Stimulated activated CD4-positive, alpha-beta T cell treated with anti-CD3 and anti-CD28 coated beads, TNF-alpha, amount 100 ng/mL, for 48 hours (primary cell): ENCODE measurements around the gene GNB1.

Experiments
- DNase-seq, 3 donors: peaks; one replicate each; pipeline ENCODE4 v3.0.0-alpha.2; 2020; ENCODE audit warnings: low read depth in 3 of 3

GNB1 gene

DNA sequence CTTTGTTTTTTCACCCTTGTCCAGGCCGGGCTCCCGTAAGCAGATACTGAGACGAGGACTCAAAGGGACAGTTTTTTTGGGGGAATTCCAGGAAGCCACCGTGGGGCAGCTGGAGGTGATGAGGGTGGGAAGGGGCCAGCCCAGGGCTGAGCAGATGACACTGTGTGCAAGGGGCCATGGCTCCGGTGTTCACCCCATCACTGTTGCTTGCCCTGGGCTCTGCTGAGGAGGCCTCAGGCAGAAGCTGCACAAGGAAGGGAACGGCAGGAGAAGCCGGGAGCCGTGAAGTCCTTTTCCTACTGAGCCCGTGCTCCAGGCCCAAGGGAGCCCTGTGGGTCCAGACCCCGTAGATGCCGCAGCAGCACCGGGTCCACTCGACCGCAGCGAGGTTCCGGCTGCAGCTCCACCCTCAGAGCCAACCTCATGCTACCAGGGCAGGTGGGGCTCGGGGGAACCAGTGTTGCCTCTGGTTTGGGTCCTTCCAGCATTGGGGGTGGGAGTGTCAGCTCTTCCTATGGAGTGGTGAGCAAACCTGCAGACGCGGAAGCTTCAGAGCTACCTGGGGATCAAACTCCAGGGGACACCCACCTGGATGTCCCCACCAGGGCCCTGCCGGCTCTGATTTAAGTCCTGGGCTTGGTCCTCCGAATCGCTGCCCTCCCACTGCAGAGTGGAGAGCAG lies 19.9 kb upstream of the GNB1 start:
- no peak for DNase-seq

DNA sequence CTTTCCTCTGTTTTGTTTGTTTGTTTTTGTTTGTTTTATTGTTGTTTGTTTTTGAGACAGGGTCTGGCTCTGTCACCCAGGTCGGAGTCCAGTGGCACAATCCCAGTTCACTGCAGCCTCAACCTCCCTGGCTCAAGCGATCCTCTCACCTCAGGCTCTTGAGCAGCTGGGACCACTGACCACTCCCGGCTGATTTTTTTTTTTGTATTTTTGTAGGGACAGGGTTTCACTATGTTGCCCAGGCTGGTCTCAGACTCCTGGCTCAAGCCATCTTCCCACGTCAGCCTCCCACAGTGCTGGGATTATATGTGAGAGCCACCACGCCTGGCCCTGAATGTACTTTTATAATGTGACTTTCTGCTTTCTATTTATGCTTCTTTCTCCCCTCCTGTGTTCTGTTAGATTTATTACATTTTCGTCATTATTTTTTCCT lies 19.2 kb upstream of the GNB1 start:
- DNase-seq = no peak

DNA sequence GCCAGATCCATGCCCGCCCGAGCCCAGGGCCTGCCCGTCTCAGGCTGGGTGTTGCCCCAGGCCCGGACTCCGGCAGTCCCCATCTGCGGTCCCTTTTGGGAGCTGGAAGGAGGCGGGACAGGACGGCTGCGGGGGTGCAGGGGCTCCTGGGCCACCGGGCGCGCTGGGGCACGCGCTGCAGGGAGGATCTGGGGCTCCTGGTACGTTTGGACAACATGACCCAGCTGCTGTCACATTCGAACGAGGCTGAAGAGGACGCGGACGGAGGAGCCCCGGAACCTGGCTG lies 17.6 kb upstream of the GNB1 start:
- DNase-seq = no peak

DNA sequence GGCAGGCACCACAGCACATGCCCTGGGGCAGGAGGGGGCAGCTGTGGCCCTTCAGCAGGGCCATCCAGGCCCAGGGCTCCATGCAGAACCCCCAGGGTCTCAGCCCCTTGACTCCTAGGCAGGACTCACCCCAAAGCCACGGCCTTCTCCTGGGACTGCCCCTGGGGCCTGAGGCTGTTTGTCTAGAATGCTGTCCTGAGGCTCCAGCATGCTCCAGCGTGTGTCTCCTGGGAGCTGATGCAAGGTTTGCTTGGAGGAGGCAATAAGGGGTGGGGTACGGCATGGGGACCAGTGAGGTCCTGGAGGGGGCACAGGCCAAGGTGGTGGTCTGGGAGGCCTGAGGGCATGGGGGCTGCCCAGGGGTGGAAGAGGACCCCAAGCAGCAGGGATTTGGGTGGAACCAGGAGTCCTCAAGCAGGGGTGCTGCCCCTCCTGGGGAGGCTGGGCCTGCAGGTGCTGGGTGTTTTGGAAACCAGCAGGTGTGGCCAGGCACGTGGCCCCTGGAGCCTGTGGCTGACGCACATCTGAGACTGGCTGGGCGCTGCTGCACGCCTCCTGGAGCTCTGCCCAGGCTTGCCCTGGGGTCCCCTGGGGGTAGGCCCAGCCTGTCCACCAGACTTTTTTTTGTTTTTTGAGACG lies 16.3 kb upstream of the GNB1 start:
- DNase-seq = no peak

DNA sequence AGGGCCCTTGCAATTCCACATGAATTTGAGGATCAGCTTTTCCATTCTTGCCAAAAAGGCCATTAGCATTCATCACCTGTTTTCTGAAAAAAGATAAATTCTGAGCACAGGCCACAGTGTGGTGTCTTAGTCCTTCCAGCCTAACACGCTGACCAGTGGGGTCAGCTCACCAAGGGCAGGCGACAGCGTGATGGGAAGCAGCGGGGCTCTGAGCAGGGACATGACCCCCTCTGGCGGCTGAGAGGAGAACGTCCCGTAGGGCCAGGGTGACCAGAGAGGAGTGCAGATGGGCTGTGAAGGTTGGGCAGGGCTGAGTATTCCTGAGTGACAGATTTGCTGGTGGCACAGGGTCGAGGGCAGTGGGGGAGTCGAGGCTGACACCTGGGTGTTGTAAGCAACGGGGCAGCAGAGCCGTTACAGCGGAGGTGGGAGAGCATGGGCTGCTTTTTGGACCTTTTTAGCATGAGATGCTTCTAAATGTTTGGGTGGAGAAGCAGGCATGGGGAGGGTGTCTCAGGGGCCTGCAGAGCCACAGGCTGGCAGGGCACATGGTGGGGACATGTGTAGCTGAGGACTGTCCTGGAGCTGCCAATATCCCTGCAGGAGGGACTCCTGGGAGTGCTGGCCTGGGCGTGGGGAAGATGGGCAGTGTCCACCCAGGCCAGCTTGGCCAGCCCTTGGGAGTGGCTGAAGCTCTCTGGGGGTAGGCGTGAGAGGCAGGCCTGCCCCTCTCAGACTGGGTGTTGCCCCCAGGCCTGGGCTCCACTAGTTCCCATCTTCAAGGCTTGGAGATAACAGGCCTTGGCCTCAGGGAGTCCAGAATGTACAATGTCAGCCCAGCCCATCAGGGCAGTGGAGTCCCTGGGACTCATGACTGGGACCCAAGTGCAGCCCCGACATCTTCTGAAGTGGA lies 15.6 kb upstream of the GNB1 start:
- DNase-seq = peak; percentile 43 to 52 (median 50)

DNA sequence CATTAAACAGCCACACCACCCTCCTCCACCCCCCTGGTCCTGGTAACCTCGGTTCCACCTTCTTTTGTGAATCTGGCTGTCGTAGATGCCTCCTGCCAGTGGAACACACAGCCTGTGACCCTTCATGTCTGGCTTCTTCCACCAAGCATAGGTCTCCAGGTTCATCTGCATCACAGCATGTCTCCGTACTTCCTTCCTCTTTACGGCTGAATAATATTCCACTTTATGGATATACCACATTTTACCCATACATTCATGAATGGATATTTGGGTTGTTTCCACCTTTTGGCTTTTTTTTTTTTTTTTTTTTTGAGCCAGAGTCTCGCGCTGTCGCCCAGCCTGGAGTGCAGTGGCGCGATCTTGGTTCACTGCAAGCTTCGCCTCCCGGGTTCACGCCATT lies 12.3 kb upstream of the GNB1 start:
- no peak for DNase-seq

DNA sequence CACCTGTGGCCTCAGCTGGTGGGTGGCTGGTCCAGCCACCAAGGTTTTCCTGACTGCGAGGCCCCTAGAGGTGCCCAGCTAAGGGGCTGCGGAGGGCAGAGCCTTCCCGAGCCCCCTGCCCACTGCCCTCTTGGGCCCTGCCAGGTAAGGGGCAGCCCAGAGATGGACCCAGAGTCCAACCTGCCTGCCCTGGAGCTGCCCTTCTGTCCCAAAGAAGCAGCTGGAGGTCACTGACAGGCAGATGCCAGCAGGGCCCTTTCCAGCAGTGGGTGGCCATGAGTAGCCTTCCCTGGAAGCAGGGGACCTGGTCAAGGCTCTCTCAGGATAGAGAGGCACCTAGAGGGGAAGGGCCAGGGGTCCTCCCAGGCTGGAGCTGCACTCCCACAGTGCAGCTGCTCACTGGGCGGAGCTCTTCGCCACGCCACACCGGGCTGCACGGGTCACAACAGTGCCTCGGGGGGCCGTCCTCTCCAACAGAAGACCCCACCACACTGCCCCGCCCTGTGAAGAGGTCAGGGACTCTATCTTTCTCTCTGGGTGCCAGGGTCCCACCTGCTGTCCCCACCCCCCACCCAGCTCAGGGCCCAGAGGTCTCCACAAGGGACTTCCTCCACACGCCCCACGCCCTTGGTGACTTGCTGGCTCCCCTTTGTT lies 10.9 kb upstream of the GNB1 start:
- DNase-seq = no peak

DNA sequence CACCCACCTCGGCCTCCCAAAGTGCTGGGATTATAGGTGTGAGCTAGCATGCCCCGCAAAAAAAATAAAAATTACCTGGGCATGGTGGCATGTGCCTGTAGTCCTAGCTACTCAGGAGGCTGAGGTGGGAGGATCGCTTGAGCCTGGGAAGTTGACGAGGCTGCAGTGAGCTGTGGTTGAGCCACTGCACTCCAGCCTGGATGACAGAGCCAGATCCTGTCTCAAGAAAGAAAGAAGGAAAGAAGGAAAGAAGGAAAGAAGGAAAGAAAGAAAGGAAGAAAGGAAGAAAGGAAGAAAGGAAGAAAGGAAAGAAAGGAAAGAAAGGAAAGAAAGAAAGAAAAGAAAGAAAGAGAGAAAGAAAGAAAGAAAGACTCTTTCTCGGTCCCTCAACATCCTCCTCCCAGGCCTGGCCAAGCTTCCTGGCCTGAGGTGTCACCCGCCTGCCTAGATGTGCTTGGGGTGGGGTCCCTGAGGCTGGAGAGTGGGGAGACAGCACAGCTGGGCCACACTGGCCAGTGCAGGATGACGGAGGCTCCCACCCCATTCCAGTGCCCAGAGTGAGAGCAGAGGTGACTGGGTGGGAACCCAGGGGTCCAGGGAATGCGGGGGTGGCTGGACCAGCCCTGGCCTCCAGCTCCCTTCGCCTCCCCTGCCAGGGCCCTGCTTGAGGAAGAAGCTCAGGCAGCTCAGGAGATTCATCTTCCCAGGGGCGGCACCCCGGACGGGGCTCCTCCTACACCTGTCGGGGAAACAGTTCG lies 10.2 kb upstream of the GNB1 start:
- DNase-seq = no peak

DNA sequence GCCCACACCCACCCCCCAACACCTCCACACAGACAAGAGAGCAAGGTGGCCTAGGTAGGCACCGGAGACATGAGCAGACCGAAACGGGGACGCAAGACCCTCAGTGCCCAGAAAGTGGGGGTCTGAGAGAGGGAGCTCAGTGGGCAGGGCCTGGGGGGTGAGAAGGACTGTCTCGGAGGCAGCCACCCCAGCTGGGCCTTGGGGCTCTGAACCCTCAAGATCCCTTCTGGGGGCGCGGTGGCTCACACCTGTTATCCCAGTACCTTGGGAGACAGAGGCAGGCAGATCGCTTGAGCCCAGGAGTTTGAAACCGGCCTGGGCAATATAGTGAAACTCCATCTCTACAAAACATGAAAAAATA lies 9.1 kb upstream of the GNB1 start:
- DNase-seq = no peak

DNA sequence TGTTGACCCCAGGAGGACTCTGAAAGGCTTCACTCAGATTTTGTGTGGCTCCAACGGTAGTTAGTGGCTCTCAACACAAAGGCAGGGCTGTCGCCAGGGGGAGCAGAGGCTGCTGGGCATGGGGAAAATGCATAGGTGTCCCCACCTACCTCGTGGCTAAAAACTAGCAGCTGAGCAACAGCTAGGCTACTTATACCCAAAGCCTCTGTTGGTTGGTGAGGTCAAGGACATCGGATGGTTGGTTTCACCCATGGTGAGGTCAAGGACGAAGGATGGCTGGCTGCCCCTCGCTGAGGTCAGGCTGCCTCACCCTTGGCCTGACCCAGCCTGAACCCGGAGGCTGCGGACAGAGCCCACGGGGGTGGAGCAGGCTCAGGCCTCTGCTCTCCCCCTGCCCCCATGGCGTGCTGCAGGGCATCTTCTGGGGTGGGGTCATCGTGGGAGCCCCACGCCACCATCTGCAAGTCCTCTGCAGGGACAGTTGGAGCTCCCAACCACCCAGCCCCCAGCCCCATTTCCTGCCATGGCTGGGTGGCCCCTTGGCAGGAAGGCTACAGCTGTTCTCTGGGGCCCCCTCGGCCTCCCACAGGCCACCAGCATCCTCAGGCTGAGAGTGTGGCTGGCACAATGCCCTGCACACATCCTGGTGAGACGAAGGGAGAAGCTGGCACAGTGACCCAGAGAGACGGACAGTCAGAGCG lies 8.5 kb upstream of the GNB1 start:
- no peak for DNase-seq

DNA sequence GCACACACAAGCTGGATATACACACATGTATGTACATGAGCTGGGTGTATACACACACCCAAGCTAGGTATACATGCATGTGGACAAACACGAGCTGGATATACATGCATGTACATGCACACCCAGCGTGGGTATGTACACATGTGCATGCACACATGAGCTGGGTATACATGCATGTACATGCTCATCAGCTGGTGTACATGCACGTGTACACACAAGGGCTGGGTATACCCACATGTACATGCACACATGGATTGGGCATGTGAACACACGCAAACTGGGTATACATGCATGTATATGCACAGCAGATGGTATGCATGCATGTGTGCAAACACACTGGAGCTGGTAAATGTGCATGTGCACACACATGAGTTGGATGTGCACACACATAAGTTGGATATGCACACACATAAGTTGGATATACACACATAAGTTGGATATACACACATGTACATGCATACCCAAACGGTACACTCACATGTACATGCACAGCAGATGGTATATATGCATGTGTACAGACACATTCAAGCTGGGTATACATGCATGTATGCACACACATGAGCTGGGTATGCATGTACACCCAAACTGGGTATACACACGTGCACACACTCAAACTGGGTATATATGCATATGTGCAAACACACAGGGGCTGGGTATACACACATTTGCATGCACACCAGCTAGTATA lies 7.5 kb upstream of the GNB1 start:
- no peak for DNase-seq

DNA sequence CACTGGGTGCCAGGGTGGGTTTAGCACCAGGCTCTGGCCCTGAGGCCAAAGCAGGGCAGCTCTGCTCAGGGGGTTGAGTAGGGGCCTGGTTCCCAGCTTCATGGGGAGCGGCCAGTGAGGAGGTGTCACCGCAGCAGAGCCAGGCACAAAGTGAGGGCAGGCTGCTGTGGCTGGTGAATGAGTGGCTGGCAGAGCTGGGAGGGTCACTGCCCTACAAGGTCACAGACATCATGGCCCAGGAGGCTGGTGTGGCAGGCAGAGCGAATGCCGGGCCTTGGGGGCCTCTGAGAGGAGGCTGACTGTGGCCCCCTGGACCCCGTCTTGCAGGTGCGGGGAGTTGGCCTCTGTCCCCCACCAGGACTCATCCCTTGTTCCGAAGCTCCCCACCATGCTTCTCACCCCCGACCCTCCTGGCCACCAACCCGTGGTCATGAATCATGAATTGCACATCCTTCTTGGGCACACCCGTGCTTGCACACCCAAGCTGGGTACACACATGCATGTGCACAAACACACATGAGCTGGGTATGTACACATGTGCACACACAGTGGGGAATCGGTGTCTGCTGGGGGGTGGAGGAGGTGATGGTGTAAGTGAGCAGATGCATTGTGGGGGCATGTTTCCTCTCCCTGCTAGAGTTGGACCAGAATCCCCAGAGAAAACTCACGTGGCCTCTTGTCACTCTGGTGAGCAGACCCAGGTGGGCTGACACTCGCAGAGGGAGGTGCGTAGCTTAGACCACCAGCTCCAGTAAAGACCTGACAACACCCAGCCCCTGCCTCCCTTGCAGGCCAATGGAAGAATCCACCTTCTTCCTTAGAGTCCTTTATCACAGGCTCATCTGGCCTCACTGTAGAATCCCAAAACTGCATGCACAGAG lies 4.8 kb upstream of the GNB1 start:
- DNase-seq = no peak

DNA sequence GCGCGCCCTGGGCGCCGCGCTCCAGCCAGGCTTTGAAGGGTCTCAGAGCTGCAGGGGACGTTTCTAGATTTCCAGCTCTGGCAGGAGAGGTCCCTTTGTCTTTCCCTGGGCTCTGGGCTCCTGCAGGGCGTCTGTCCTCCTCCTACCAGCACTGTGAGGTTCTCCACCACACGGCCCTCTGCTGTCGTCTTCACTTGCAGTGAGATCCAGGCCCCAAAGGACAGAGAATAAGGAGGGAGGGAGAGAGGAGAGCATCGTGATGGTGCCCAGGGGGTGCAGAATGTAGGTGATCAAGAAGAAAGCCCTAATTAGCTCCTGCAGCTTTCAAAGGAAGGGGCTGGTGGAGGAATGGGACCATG lies 4.2 kb upstream of the GNB1 start:
- DNase-seq = no peak

DNA sequence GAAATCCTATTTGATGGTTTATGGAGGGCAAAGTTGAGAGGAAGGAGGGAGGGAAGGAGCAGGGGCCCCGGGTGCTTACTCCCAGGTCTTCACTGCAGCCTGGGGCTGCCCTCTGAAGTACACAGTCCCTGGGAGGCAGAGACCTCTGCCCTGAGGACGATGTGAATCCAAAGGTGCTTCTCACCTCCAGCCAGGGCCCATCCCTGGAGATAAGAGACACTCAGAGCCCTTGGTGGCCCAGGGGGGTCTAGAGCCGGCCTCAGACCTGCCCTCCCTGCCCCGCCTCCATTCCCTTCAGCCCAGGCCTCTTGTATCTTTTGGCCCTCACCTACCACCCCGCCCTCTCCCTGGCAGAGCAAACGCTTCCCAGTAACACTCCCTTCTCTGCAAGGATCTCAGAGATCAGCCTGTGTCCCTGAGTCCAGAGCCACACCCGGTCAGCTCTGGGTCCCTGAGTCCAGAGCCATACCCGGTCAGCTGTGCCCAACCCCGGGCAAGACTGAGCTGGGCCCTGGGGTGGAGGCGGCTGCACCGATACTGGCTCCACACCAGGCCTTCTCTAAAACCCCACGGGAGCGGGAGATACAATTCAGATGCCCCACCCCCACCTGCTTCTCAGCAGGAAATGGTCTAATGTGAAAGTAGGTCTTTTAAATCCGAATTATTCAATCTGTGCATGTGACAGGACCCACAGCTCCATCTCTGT lies 3.6 kb upstream of the GNB1 start:
- DNase-seq = no peak

DNA sequence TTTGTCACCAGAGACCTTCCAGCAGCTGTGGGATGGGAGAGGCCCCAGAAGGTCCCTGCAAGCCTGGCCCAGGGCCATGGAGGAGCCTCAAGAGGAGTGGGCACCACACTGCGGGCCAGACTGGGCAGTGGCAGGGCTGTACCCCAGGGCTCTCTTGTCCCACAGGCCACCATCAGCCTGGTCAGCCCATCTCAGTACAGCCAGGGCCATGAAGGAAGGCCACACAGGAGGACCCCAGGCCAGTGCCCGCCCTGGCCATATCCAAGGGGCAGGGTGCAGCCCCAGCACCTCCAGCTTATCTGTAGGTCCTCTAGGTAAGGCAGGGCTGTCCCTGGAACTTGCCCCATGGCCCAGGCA lies 3.1 kb upstream of the GNB1 start:
- no peak for DNase-seq

DNA sequence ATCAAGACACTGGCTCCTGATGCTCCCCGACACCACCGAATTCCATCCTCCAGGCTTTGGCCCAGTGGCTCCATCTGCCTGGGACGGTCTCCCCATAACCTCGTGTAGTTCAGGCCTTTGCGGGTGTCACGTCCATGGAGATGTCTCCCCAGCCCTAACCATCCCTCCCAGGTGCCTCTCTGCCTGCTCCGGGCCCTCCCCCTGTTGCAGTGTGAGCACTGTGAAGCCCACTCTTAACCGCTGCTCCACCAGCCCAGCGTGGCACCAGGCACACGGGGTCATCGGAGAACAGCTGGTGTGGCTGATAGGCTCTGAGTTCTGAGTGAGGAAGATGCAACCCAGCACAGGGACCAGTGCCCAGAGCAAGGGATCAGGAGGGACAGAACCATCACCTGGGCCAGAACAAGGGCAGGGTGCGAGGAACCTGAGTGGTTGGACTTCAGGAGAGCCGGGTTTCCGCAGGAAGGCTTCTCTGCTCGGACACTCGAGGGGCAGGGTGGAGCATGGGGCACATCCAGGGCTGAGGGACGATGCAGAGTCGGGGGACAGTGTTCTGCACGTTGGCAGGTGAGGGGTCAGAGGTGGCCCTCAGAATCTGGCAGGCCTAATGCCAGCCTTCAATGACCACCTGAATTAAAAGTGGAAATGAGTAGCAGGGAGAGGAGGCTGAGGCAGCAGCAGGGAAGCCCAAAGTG lies 2.6 kb upstream of the GNB1 start:
- no peak for DNase-seq

DNA sequence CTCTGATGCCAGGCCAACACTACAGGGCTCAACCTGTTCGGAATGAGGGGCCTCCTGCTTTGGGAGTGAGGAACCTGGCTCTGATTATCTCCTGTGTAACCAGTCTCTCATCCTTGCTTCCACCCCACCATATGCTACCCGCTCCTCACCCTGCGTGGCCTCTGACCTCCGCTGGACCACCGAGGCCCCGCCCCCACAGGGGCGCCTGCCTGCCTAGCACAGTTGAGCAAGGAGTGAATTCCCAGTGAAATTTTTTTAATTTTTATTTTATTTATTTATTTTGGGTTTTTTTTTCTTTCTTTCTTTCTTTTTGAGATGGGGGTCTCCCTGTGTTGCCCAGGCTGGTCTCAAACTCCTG lies 1.9 kb upstream of the GNB1 start:
- DNase-seq = no peak

DNA sequence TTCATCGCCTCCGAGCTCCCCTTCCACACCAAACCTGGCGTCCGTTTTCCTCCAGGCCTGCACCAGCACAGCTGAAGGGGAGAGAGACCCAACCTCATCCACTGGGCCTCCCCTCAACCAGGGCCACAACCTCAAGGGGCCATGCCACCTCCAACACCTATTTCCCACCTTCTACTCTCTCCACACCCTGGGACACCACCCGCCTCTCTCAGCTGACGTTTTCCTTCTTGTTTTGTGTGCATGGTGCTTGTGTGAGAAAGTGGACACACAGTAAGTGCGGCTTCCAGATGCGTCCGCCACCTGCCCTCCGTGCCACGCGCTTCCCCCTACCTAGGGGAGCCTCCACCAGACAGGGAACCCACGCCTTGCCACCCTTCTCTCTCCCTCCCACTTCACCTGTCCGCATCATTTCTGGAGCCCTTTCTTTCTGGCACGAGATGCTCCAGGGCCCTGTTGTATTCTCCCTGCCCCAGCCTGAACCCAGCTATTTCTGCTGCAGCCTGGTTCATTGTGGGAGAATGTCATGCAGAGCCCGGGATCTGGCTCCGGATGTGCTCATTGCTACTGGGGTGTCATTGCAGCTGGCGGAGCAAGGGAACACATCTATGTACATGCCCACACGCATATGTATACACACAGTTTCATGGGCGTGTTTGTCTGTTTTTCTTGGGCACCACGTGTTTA lies 1.3 kb upstream of the GNB1 start:
- no peak for DNase-seq
